Measurements from ENCODE around the gene IGSF21.

DNA sequence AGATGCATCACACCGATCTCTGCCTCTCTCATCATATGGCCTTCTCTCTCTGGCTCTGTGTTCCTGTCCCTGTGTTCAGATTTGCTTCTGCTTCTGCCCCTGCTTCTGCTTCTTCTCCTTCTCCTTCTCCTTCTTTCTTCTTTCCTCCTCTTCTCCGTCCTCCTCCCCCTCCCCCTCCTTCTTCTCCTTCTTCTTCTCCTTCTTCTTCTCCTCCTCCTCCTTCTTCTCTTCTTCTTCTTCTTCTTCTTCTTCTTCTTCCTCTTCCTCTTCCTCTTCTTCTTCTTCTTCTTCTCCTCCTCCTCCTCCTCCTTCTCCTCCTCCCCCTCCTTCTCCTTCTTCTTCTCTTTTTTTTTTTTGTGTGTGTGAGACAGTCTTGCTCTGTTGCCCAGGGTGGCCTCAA, 233.2 kb downstream of the IGSF21 start:
- no peak for TF ChIP-seq EZH2phosphoT487 (IDR thresholded peaks at IDR 0.05; ENCODE audit: borderline replicate concordance, low read depth)
- TF ChIP-seq EP300 (IDR thresholded peaks at IDR 0.05; ENCODE audit: borderline replicate concordance in 1 of 2, low read depth in 1 of 2, low read length in 1 of 2) = no peak
- no peak for TF ChIP-seq FOSL2 (IDR thresholded peaks at IDR 0.05; ENCODE audit: borderline replicate concordance, low read depth)
- TF ChIP-seq, protein P1, sequence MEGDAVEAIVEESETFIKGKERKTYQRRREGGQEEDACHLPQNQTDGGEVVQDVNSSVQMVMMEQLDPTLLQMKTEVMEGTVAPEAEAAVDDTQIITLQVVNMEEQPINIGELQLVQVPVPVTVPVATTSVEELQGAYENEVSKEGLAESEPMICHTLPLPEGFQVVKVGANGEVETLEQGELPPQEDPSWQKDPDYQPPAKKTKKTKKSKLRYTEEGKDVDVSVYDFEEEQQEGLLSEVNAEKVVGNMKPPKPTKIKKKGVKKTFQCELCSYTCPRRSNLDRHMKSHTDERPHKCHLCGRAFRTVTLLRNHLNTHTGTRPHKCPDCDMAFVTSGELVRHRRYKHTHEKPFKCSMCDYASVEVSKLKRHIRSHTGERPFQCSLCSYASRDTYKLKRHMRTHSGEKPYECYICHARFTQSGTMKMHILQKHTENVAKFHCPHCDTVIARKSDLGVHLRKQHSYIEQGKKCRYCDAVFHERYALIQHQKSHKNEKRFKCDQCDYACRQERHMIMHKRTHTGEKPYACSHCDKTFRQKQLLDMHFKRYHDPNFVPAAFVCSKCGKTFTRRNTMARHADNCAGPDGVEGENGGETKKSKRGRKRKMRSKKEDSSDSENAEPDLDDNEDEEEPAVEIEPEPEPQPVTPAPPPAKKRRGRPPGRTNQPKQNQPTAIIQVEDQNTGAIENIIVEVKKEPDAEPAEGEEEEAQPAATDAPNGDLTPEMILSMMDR (IDR thresholded peaks at IDR 0.05) = no peak
- no peak for TF ChIP-seq TAF1 (IDR thresholded peaks at IDR 0.05; ENCODE audit: borderline replicate concordance, low read depth, low read length)
